DMS153 treated with DMSO at 0.1 percent for 48 hours (cell line): ENCODE measurements around the gene ZNF76.
A peak's percentile ranks its signal among the peaks of the same experiment; 100 is the strongest.
"Not testable (repeated sequence)": the region's sequence is repeated elsewhere in the genome, so short reads cannot be mapped to it uniquely, and the experiment has no call there.

Experiments used
- DNase-seq: peaks from one replicate; lab custom pipeline; 2025; ENCODE audit not compliant: unreplicated experiment; lab: John Stamatoyannopoulos, UW

Gene ZNF76

DNA sequence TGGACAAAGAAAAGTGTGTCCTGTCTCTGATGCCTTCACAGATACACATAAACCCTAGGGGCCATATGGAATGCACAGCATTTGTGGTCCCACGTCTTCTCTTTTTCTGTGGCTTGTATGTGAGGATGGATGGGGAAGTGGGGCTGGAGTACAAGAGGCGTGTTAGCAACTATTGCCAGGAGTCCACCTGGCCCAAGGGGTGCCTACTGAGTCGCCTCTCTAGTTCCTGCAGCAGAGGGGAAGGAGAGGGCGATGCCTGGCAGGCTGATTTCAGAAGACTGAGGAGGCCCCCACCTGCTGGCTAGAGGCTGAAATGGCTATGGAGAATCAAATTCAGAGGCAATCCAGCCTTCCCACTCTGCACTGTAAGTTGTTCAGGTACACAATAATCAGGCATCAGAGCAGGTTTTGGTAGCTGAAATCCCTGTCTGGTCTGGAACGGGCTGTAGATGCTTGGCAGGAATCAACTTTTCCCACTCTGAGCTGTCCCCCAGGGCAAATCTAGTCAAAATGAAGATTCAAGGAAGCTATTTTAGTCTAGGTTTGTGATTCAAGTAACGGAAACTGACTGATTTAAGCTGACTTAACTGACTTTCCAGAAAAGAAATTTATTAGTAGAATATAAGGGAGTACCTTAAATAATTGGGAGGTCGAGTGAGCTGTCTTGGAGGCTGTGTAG, 68.0 kb downstream of the ZNF76 start:
- peak; percentile 50 for DNase-seq

DNA sequence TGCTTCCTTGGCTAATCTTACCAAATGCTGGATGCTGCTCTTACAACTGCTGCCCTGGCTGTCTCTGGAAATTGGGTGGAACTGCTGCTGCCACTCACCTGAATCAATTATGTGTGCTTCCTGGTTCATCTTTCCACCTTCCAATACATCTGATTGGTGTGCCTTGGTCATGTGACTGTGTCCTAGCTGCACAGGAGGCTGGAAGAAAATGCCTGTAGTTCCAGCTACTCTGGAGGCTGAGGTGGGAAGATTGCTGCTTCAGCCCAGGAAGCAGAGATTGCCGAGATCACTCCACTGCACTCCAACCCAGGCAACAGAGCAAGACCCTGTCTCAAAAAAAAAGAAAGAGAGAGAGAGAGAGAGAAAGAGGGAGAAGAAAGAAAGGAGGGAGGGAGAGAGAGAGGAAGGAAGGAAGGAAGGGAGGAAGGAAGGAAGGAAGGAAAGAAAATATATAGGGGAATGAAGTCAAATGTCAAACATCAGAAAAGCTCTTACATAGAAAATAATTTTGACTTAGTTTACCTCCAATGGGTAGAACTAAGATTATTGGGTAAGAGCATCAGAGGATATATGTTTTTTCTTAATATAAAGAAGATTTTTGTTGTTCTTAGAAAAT, 68.7 kb downstream of the ZNF76 start:
- no peak for DNase-seq

DNA sequence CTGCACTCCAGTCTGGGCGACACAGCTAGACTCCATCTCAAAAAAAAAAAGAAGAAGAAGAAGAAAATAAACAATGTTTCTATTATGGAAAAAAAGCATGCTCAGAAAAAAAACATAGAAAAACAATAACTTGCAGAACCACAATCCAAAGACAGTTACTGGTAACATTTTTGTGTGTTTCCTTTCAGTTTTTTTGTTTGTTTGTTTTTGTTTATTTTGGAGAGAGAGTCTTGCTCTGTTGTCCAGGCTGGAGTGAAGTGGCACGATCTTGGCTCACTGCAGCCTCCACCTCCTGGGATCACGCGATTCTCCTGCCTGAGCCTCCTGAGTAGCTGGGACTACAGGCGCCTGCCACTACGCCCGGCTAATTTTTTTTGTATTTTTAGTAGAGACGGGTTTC, 69.4 kb downstream of the ZNF76 start:
- DNase-seq: not testable (repeated sequence)

DNA sequence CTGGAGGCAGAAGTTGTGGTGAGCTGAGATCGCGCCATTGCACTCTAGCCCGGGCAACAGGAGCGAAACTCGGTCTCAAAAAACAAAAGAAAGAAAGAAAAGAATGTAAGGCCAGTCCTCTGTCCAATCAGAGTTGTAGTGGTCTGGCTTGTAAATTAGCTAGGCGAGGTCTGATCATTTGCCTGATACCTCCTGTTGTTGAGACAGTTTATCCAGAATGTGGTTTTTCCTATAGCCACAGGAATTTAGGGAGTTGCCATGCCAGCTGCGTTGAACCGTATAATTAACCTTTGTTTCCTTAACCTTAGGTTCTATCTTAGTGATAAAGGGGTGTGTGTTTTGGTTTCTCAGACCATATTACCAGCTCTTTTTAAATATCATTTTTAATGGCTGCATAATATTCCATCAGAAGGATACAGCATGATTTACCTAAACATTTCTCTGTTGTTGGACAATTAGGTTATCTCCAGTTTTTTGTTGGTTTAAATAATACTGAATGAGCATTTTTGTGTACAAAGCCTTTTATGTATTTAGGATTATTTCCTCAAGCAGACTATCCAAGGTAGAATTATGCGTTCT, 71.1 kb downstream of the ZNF76 start:
- no peak for DNase-seq

DNA sequence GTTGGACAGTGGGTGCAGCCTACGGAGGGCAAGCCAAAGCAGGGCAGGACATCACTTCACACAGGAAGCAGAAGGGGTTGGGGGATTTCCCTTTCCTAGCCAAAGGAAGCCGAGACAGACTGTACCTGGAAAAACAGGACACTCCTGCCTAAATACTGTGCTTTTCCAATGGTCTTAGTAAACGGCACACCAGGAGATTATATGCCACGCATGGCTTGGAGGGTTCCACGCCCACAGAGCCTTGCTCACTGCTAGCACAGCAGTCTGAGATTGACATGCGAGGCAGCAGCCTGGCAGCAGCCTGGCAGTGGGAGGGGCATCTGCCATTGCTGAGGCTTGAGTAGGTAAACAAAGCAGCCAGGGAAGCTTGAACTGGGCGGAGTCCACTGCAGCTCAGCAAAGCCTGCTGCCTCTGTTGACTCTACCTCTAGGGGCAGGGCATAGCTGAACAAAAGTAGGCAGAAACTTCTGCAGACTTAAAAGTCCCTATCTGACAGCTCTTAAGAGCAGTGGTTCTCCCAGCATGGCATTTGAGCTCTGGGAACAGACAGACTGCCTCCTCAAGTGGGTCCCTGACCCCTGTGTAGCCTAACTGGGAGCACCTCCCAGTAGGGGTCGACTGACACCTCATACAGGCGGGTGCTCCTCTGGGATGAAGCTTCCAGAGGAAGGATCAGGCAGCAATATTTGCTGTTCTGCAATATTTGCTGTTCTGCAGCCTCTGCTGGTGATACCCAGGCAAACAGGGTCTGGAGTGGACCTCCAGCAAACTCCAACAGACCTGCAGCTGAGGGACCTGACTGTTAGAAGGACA, 72.7 kb downstream of the ZNF76 start:
- peak; percentile 59 for DNase-seq

DNA sequence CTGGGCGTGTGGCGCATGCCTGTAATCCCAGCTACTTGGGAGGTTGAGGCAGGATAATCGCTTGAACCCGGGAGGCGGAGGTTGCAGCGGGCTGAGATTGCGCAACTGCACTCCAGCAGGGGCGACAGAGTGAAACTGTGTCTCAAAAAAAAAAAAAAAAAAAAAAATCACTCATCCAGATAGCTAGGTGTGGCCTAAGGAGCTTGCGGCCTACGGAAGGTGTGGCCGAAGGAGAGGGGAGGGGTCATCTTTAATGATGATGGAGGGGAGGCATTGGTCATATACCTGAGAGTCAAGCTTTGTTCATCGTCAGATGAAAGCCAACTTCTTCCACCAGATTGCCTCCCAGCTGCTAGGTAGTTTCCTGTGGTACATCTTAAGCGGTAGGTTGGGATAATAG, 82.0 kb downstream of the ZNF76 start:
- DNase-seq: no peak

DNA sequence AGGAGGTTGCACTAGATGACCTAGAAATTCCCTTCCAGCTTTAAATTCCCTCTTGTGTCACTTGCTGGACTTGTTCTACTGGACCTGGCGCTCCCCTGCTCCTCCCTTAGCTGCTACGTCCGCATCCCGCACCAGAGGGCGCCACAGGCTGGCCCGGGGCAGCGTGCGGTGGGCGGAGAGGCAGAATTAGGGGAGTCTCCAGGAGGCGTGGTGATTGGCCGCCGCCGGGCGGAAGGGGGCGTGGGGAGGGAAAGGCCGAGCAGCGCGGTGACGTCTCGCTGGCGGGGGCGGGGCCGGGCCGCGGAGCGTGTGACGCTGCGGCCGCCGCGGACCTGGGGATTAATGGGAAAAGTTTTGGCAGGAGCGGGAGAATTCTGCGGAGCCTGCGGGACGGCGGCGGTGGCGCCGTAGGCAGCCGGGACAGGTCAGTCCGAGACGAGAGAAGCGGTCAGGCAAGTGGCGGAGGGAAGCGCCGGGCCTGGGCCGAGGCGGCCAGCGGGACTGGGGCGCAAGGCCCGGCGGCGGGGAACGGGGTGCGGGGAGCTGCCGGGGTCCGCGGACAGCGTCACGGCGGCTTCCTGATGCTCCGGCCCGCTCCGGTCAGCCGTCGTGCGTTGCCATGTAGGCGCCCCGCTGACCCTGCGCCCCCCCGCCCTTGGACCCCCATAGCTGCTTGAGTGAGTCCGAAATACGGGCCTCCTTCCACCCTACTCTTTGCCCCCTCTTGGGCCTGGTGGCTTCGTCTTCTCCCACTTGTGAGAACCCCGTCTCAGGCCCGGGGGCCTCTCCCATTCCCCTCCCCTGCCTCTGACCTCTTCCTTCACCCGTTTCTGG, 82.9 kb downstream of the ZNF76 start, which contains the start of gene PPARD:
Gene PPARD, plus strand, starts transcription at position 301 of the 834 bp plus-strand sequence. CDS start 68,530 bp downstream, outside the sequence.
- DNase-seq: peak; percentile 93

DNA sequence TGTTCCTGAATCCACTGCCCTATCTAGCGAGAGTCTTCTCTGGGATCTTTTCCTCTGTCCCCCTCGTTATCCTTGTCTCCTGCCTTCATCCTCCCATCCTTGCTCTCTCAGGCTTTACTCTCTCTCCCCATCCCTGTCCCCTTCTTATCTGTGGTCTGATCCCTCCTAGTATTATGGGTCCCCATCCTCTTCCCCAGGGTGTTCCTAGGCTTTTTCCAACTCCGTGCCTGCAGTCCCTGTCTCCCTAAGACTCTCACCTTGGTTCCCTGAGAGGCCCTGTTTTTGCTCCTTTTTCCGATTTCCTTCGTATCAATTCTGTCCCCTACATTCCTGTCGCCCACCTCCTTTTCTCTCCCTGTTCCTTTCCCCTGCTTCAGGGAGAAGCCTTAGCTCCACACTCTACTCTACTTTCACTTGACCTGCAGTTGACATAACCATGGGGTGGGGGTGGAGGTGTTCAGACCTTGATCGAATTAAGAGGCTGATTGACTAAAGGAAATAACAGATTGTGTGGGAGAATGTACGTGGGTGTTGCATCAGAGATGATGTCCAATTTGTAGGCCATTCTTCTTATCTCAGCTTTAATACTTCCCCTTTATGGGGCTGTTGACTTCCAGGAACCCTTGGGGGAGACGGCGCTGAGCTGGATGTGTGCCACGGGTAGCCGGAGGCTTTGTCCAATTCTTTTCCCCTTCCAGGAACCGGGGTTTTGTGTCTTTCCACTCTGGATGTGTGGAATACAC, 83.7 kb downstream of the ZNF76 start:
- DNase-seq: no peak

DNA sequence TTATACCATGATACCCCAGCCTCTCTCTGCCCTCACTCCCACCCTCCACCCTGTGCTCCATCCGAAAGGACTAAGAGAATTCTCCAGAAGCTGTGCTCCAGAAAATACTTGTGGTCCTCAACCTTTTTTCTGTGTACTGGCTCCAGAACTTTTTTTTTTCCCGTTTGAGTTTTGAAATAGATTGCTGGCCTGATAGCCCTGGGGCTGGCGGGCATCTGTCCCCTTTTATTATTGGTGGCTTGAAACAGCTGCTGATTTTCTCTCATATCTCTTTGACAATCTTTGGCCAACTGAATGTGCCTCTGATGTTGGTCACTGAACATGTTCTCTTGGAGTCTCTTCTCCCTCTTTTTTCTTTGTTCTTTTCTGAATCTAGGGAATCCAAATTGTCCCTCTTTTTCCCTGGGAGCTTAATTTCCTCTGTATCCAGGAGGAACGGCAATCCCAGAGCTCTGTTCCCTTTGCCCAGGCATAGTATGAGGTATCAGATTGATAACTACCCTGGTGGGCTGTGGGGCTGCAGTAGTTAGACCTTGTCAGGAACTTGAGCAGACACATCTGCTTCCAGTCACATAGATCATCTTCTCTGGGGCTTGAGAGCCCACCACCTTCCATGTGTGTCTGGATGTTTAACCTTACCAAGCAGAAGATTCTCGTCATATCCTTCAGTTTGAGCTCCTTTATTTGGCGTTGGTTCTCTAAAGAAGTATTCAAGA, 84.5 kb downstream of the ZNF76 start:
- DNase-seq: no peak
